ENCODE results near the gene KLHL25.

Gene KLHL25

GRCh38 chr15:85773249-85773648 lies 21.5 kb downstream of the KLHL25 start:
- no peak for DNase-seq

GRCh38 chr15:85772668-85773067 lies 22.1 kb downstream of the KLHL25 start:
- no peak for DNase-seq

- DNase-seq = peak; percentile 58
These were observed 22.8 kb downstream of the KLHL25 start for GRCh38 chr15:85771781-85772445.

- no peak for DNase-seq
These were observed 23.5 kb downstream of the KLHL25 start for GRCh38 chr15:85771271-85771670.

- no peak for DNase-seq
These were observed 24.4 kb downstream of the KLHL25 start for GRCh38 chr15:85770096-85771041.

GRCh38 chr15:85769182-85769900 lies 25.4 kb downstream of the KLHL25 start:
- DNase-seq = no peak

GRCh38 chr15:85768595-85769168 lies 26.0 kb downstream of the KLHL25 start:
- DNase-seq = no peak

- no peak for DNase-seq
These were observed 26.8 kb downstream of the KLHL25 start for GRCh38 chr15:85767785-85768529.

GRCh38 chr15:85766001-85766831 lies 28.5 kb downstream of the KLHL25 start:
- DNase-seq = no peak

- no peak for DNase-seq
These were observed 30.0 kb downstream of the KLHL25 start for GRCh38 chr15:85764649-85765277.

- DNase-seq = no peak
These were observed 30.8 kb downstream of the KLHL25 start for GRCh38 chr15:85763673-85764633.

GRCh38 chr15:85763157-85763556 lies 31.6 kb downstream of the KLHL25 start:
- DNase-seq = no peak

- DNase-seq = no peak
These were observed 32.0 kb downstream of the KLHL25 start for GRCh38 chr15:85762756-85763127.

- DNase-seq = no peak
These were observed 32.5 kb downstream of the KLHL25 start for GRCh38 chr15:85762039-85762755.

GRCh38 chr15:85761635-85762034 lies 33.1 kb downstream of the KLHL25 start:
- DNase-seq = no peak

GRCh38 chr15:85760531-85761371 lies 34.0 kb downstream of the KLHL25 start:
- DNase-seq = no peak

GRCh38 chr15:85760049-85760448 lies 34.7 kb downstream of the KLHL25 start:
- no peak for DNase-seq

- no peak for DNase-seq
These were observed 35.3 kb downstream of the KLHL25 start for GRCh38 chr15:85759376-85759775.

Data from femur (tissue), 1 donor.